HCT116 (cell line): Measurements from ENCODE around the gene STK40. TPM values are rescaled to one million over a fixed set of nuclear protein-coding genes. Genes with fewer than 3 reads are reported as not detected.

Source experiments
- CBX3 ChIP-seq: IDR thresholded peaks from 2 replicates; pipeline ENCODE4 v1.6.1; 2012; ENCODE audit warnings: low read depth
- EZH2 ChIP-seq: fragments of 200-600 bp; sonication (generic); IDR thresholded peaks from 2 replicates; pipeline ENCODE4 v1.6.1; 2017; ENCODE audit warnings: antibody characterized with exemption, mixed run types
- EZH2phosphoT487 ChIP-seq: fragments of 200-600 bp; IDR thresholded peaks from 2 replicates; pipeline ENCODE4 v1.6.1; 2018; ENCODE audit warnings: antibody characterized with exemption, borderline replicate concordance
- FOSL1 ChIP-seq: IDR thresholded peaks from 2 replicates; pipeline ENCODE4 v1.6.1; 2012; ENCODE audit warnings: low read depth
- JUND ChIP-seq: IDR thresholded peaks from 2 replicates; pipeline ENCODE4 v1.6.1; 2012
- POLR2A ChIP-seq: IDR thresholded peaks from 2 replicates; pipeline ENCODE4 v1.7.0; 2011; ENCODE audit warnings: borderline replicate concordance; ENCODE audit not compliant: insufficient read depth, insufficient read length; ENCODE audit errors: extremely low read depth
- RAD21 ChIP-seq: IDR thresholded peaks from 2 replicates; pipeline ENCODE4 v1.6.1; 2012; ENCODE audit warnings: low read depth, mild to moderate bottlenecking
- REST ChIP-seq: IDR thresholded peaks from 2 replicates; pipeline ENCODE4 v1.6.1; 2012; ENCODE audit warnings: low read depth
- SIN3A ChIP-seq: IDR thresholded peaks from 2 replicates; pipeline ENCODE4 v1.6.1; 2012; ENCODE audit warnings: low read depth
- SRF ChIP-seq: IDR thresholded peaks from 2 replicates; pipeline ENCODE4 v1.6.1; 2012; ENCODE audit warnings: low read depth
- TCF7L2 ChIP-seq: IDR thresholded peaks from 2 replicates; pipeline ENCODE4 v1.7.0; 2011; ENCODE audit warnings: borderline replicate concordance, inconsistent platforms; ENCODE audit not compliant: insufficient read depth, insufficient read length; ENCODE audit errors: extremely low read depth
- ZBTB33 ChIP-seq: IDR thresholded peaks from 2 replicates; pipeline ENCODE4 v1.6.1; 2011; ENCODE audit warnings: mild to moderate bottlenecking, low read length, moderate library complexity; ENCODE audit not compliant: insufficient replicate concordance; ENCODE audit errors: extremely low read depth
- total RNA-seq: library from RNA; stranded (reverse); gene quantifications from one replicate; pipeline ENCODE4 v1.2.1, GENCODE V29; 2021; ENCODE audit not compliant: unreplicated experiment

The STK40 gene
- total RNA-seq, 1 experiment from 2014 or later: 33.9 TPM

DNA sequence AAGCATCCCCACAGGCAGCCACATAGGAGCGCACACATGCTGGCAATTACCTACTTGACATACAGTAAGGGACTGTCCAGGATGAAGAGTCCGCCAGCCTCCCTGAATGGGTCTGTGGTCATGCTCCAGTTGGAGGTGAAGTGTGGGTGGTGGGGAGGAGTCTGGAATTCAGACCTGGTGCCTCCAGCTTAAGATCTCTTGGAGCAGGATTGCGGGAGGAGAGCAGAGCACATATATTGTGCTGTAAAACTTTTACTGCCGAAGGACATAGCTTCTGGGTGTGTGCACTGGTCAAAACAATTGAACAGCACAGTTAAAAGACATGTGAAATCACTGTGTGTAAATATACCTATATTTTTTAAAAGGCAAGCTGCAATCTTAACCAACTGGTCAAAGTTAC lies 17.9 kb downstream of the STK40 start (continued):
- TF ChIP-seq ZBTB33: no peak
- TF ChIP-seq EZH2: no peak
- TF ChIP-seq TCF7L2: no peak
- no peak for TF ChIP-seq JUND
- TF ChIP-seq SIN3A: no peak
- TF ChIP-seq RAD21: no peak
- no peak for TF ChIP-seq POLR2A
- TF ChIP-seq SRF: no peak
- TF ChIP-seq EZH2phosphoT487: no peak
- no peak for TF ChIP-seq CBX3
- no peak for TF ChIP-seq FOSL1
- TF ChIP-seq REST: no peak
